NB4 (cell line): ENCODE results near the gene UBE2K.

Experiments
- POLR2A ChIP-seq: IDR thresholded peaks from 2 replicates; pipeline ENCODE4 v1.6.1; 2011; ENCODE audit warnings: mild to moderate bottlenecking; ENCODE audit not compliant: insufficient read length; ENCODE audit errors: extremely low read depth
- TF ChIP-seq, protein P1 (sequence below): IDR thresholded peaks from one replicate; pipeline ENCODE4 v1.5.1; 2012; ENCODE audit warnings: low read depth, low read length

DNA sequence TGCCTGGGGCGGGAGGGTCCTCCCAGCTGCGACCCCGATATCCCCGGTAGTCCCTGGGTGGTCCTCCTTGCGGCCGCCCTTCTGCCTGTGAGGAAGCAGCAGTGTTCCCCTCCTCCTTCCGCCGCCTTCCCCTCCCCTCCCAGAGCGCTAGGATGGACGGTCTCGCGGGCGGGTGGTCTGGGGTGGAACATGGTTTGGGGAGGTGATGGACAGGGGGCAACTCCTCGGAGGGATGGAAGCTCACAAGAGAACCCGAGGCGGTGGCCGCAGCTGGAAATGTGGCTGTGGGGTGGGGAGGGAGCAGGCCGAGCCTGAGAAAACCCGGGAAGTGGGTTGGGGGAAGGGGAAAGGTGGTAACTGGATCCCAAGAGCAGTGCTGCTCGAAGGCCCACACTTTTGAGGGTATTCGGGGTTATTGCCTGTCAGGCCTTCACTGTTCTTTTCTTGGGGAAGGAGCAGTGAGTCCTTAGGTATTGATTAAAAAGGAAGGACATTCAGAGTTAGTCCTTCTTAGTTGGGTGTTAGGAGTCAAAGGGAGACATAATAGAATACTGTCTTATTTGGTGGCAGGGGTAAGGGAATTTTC is 581 bp downstream of the UBE2K start:
- TF ChIP-seq, protein P1, sequence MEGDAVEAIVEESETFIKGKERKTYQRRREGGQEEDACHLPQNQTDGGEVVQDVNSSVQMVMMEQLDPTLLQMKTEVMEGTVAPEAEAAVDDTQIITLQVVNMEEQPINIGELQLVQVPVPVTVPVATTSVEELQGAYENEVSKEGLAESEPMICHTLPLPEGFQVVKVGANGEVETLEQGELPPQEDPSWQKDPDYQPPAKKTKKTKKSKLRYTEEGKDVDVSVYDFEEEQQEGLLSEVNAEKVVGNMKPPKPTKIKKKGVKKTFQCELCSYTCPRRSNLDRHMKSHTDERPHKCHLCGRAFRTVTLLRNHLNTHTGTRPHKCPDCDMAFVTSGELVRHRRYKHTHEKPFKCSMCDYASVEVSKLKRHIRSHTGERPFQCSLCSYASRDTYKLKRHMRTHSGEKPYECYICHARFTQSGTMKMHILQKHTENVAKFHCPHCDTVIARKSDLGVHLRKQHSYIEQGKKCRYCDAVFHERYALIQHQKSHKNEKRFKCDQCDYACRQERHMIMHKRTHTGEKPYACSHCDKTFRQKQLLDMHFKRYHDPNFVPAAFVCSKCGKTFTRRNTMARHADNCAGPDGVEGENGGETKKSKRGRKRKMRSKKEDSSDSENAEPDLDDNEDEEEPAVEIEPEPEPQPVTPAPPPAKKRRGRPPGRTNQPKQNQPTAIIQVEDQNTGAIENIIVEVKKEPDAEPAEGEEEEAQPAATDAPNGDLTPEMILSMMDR = no peak
- no peak for TF ChIP-seq POLR2A
